ENCODE data around the gene GON7.

Gene GON7

GRCh38 chr14:93228550-93228949 is 21.7 kb upstream of the GON7 start:
- Histone ChIP-seq H4K20me1 (ENCODE audit: insufficient read depth, low read length) (peaks cover 15% of the 10 kb centered on the region), H3K4me2 (ENCODE audit: insufficient read depth, low read length) (no peak overlapping the region), H3K27me3 (ENCODE audit: insufficient read depth, low read length, poor library complexity) (no peaks in the 10 kb centered on the region), H3K9ac (ENCODE audit: low read depth, low read length) (no peak overlapping the region), H3K36me3 (ENCODE audit: insufficient read depth, low read length) (peaks cover 50% of the 10 kb centered on the region), H3K9me3 (ENCODE audit: insufficient read depth, low read length, severe bottlenecking) (no peaks in the 10 kb centered on the region), H3K4me3 (ENCODE audit: low read depth in 1 of 2, low read length in 2 of 2) (no peak overlapping the region), H3K4me1 (ENCODE audit: insufficient read depth, low read length) (no peaks in the 10 kb centered on the region), H3K27ac (ENCODE audit: low read length) (no peak overlapping the region), H2AFZ (ENCODE audit: low read depth, low read length) (no peak overlapping the region), H3K79me2 (ENCODE audit: insufficient read depth, low read length) (no peaks in the 10 kb centered on the region)
- no peak for DNase-seq
- no peak for ATAC-seq (ENCODE audit: insufficient read depth, low read depth)
- no peak for TF ChIP-seq EZH2 (IDR thresholded peaks at IDR 0.05; ENCODE audit: borderline replicate concordance, low read depth, low read length, severe bottlenecking)
- TF ChIP-seq CTCF (IDR thresholded peaks at IDR 0.05; ENCODE audit: borderline replicate concordance, extremely low read depth, low read length, poor library complexity, severe bottlenecking), result no peak

GRCh38 chr14:93223565-93223964 is 16.7 kb upstream of the GON7 start:
- DNase-seq (no peak), ATAC-seq (ENCODE audit: insufficient read depth, low read depth) (no peak)
- Histone ChIP-seq H3K9me3 (ENCODE audit: insufficient read depth, low read length, severe bottlenecking) (no peaks in the 10 kb centered on the region), H2AFZ (ENCODE audit: low read depth, low read length) (no peak overlapping the region), H3K27me3 (ENCODE audit: insufficient read depth, low read length, poor library complexity) (no peaks in the 10 kb centered on the region), H3K4me1 (ENCODE audit: insufficient read depth, low read length) (no peaks in the 10 kb centered on the region), H3K4me3 (ENCODE audit: low read depth in 1 of 2, low read length in 2 of 2) (no peak overlapping the region), H3K9ac (ENCODE audit: low read depth, low read length) (no peak overlapping the region), H3K27ac (ENCODE audit: low read length) (no peak overlapping the region), H4K20me1 (ENCODE audit: insufficient read depth, low read length) (peaks cover 11% of the 10 kb centered on the region), H3K79me2 (ENCODE audit: insufficient read depth, low read length) (no peaks in the 10 kb centered on the region), H3K4me2 (ENCODE audit: insufficient read depth, low read length) (no peak overlapping the region), H3K36me3 (ENCODE audit: insufficient read depth, low read length) (peaks cover 91% of the 10 kb centered on the region)
- TF ChIP-seq CTCF (IDR thresholded peaks at IDR 0.05; ENCODE audit: borderline replicate concordance, extremely low read depth, low read length, poor library complexity, severe bottlenecking) (no peak), EZH2 (IDR thresholded peaks at IDR 0.05; ENCODE audit: borderline replicate concordance, low read depth, low read length, severe bottlenecking) (no peak)

- Histone ChIP-seq H3K9ac (ENCODE audit: low read depth, low read length) (no peak overlapping the region), H3K4me3 (ENCODE audit: low read depth in 1 of 2, low read length in 2 of 2) (no peak overlapping the region), H3K4me2 (ENCODE audit: insufficient read depth, low read length) (no peak overlapping the region), H3K4me1 (ENCODE audit: insufficient read depth, low read length) (no peaks in the 10 kb centered on the region), H3K27ac (ENCODE audit: low read length) (no peak overlapping the region), H4K20me1 (ENCODE audit: insufficient read depth, low read length) (no peaks in the 10 kb centered on the region), H3K79me2 (ENCODE audit: insufficient read depth, low read length) (no peaks in the 10 kb centered on the region), H3K36me3 (ENCODE audit: insufficient read depth, low read length) (peaks cover 88% of the 10 kb centered on the region), H3K27me3 (ENCODE audit: insufficient read depth, low read length, poor library complexity) (no peaks in the 10 kb centered on the region), H3K9me3 (ENCODE audit: insufficient read depth, low read length, severe bottlenecking) (no peaks in the 10 kb centered on the region), H2AFZ (ENCODE audit: low read depth, low read length) (no peak overlapping the region)
- no peak for ATAC-seq (ENCODE audit: insufficient read depth, low read depth)
- DNase-seq, result no peak
- TF ChIP-seq CTCF (IDR thresholded peaks at IDR 0.05; ENCODE audit: borderline replicate concordance, extremely low read depth, low read length, poor library complexity, severe bottlenecking) (no peak), EZH2 (IDR thresholded peaks at IDR 0.05; ENCODE audit: borderline replicate concordance, low read depth, low read length, severe bottlenecking) (no peak)
Measured at GRCh38 chr14:93220509-93220908, 13.6 kb upstream of the GON7 start.

All from DND-41 (cell line).